WTC11 (cell line): ENCODE data around the gene EDA.

Experiments used
- FOXP1 ChIP-seq: sonication (generic); formaldehyde crosslinking; IDR thresholded peaks from 2 replicates; pipeline ENCODE4 v1.8.0; 2022; ENCODE audit warnings: missing genetic modification reagents, mild to moderate bottlenecking, moderate library complexity, borderline replicate concordance
- JUN ChIP-seq: sonication (generic); formaldehyde crosslinking; IDR thresholded peaks from 2 replicates; pipeline ENCODE4 v1.8.0; 2023; ENCODE audit warnings: mild to moderate bottlenecking, missing genetic modification reagents
- NR1H2 ChIP-seq: sonication (generic); formaldehyde crosslinking; IDR thresholded peaks from 2 replicates; pipeline ENCODE4 v1.9.0; 2021; ENCODE audit warnings: mild to moderate bottlenecking, moderate library complexity, missing genetic modification reagents
- SOX15 ChIP-seq: fragments of 250-450 bp; sonication (Bioruptor Pico); IDR thresholded peaks from 2 replicates; pipeline ENCODE4 v1.9.0; 2021; ENCODE audit warnings: mild to moderate bottlenecking
- ZNF232 ChIP-seq: sonication (generic); formaldehyde crosslinking; IDR thresholded peaks from 2 replicates; pipeline ENCODE4 v1.8.0; 2022; ENCODE audit warnings: mild to moderate bottlenecking, missing genetic modification reagents
- ZNF263 ChIP-seq: sonication (generic); formaldehyde crosslinking; IDR thresholded peaks from 2 replicates; pipeline ENCODE4 v1.8.1; 2022; ENCODE audit warnings: low read depth, mild to moderate bottlenecking, moderate library complexity, missing genetic modification reagents
- ZNF416 ChIP-seq: fragments of 250-450 bp; sonication (Bioruptor Pico); IDR thresholded peaks from 2 replicates; pipeline ENCODE4 v1.9.0; 2021; ENCODE audit warnings: mild to moderate bottlenecking, inconsistent platforms
- TF ChIP-seq, protein P1 (sequence below): sonication (generic); formaldehyde crosslinking; conservative IDR thresholded peaks from 2 replicates; pipeline ENCODE4 v1.8.1; 2023; ENCODE audit warnings: mild to moderate bottlenecking, low read depth, missing genetic modification reagents, moderate library complexity
- TF ChIP-seq, protein P2 (sequence below): sonication (generic); formaldehyde crosslinking; IDR thresholded peaks from 2 replicates; pipeline ENCODE4 v1.8.1; 2023; ENCODE audit warnings: mild to moderate bottlenecking, missing genetic modification reagents, moderate library complexity
- TF ChIP-seq, protein P3 (sequence below): sonication (generic); formaldehyde crosslinking; IDR thresholded peaks from 2 replicates; pipeline ENCODE4 v1.8.1; 2023; ENCODE audit warnings: mild to moderate bottlenecking, missing genetic modification reagents
- TF ChIP-seq, protein P4 (sequence below): fragments of 200-600 bp; IDR thresholded peaks from 2 replicates; pipeline ENCODE4 v1.8.0; 2022; ENCODE audit warnings: antibody characterized with exemption
- TF ChIP-seq, protein P5 (sequence below): sonication (generic); formaldehyde crosslinking; IDR thresholded peaks from 2 replicates; pipeline ENCODE4 v1.8.1; 2023; ENCODE audit warnings: mild to moderate bottlenecking, missing genetic modification reagents

DNA sequence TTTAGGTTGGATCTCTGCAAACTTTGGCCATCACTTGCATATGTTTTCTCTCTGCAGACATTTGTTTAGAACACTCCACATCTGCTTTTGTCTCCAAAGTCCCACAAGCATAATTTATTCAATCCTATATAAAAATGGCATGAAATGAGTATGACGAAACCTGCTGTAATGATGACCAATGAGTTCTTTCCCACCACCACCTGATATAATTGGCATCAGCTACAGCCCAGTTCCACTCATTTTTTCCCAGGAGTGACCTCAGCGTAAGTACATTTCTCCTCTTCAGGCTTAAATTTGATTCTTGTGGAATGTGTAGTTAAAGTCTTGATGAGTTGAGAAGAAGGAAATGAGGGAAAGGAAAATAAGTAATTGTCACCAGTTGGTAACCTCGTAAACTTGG, 228.7 kb downstream of the EDA start:
- no peak for TF ChIP-seq ZNF232 (CRISPR knock-in tag)
- TF ChIP-seq, protein P1, sequence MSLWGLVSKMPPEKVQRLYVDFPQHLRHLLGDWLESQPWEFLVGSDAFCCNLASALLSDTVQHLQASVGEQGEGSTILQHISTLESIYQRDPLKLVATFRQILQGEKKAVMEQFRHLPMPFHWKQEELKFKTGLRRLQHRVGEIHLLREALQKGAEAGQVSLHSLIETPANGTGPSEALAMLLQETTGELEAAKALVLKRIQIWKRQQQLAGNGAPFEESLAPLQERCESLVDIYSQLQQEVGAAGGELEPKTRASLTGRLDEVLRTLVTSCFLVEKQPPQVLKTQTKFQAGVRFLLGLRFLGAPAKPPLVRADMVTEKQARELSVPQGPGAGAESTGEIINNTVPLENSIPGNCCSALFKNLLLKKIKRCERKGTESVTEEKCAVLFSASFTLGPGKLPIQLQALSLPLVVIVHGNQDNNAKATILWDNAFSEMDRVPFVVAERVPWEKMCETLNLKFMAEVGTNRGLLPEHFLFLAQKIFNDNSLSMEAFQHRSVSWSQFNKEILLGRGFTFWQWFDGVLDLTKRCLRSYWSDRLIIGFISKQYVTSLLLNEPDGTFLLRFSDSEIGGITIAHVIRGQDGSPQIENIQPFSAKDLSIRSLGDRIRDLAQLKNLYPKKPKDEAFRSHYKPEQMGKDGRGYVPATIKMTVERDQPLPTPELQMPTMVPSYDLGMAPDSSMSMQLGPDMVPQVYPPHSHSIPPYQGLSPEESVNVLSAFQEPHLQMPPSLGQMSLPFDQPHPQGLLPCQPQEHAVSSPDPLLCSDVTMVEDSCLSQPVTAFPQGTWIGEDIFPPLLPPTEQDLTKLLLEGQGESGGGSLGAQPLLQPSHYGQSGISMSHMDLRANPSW (CRISPR knock-in tag), result no peak
- TF ChIP-seq, protein P2, sequence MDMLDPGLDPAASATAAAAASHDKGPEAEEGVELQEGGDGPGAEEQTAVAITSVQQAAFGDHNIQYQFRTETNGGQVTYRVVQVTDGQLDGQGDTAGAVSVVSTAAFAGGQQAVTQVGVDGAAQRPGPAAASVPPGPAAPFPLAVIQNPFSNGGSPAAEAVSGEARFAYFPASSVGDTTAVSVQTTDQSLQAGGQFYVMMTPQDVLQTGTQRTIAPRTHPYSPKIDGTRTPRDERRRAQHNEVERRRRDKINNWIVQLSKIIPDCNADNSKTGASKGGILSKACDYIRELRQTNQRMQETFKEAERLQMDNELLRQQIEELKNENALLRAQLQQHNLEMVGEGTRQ (CRISPR knock-in tag), result no peak
- no peak for TF ChIP-seq ZNF263 (CRISPR knock-in tag)
- TF ChIP-seq JUN (CRISPR knock-in tag), result no peak
- no peak for TF ChIP-seq FOXP1 (CRISPR knock-in tag)
- TF ChIP-seq, protein P3, sequence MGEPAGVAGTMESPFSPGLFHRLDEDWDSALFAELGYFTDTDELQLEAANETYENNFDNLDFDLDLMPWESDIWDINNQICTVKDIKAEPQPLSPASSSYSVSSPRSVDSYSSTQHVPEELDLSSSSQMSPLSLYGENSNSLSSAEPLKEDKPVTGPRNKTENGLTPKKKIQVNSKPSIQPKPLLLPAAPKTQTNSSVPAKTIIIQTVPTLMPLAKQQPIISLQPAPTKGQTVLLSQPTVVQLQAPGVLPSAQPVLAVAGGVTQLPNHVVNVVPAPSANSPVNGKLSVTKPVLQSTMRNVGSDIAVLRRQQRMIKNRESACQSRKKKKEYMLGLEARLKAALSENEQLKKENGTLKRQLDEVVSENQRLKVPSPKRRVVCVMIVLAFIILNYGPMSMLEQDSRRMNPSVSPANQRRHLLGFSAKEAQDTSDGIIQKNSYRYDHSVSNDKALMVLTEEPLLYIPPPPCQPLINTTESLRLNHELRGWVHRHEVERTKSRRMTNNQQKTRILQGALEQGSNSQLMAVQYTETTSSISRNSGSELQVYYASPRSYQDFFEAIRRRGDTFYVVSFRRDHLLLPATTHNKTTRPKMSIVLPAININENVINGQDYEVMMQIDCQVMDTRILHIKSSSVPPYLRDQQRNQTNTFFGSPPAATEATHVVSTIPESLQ (CRISPR knock-in tag), result no peak
- TF ChIP-seq, protein P4, sequence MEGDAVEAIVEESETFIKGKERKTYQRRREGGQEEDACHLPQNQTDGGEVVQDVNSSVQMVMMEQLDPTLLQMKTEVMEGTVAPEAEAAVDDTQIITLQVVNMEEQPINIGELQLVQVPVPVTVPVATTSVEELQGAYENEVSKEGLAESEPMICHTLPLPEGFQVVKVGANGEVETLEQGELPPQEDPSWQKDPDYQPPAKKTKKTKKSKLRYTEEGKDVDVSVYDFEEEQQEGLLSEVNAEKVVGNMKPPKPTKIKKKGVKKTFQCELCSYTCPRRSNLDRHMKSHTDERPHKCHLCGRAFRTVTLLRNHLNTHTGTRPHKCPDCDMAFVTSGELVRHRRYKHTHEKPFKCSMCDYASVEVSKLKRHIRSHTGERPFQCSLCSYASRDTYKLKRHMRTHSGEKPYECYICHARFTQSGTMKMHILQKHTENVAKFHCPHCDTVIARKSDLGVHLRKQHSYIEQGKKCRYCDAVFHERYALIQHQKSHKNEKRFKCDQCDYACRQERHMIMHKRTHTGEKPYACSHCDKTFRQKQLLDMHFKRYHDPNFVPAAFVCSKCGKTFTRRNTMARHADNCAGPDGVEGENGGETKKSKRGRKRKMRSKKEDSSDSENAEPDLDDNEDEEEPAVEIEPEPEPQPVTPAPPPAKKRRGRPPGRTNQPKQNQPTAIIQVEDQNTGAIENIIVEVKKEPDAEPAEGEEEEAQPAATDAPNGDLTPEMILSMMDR, result no peak
- no peak for TF ChIP-seq NR1H2 (CRISPR knock-in tag)
- TF ChIP-seq, protein P5, sequence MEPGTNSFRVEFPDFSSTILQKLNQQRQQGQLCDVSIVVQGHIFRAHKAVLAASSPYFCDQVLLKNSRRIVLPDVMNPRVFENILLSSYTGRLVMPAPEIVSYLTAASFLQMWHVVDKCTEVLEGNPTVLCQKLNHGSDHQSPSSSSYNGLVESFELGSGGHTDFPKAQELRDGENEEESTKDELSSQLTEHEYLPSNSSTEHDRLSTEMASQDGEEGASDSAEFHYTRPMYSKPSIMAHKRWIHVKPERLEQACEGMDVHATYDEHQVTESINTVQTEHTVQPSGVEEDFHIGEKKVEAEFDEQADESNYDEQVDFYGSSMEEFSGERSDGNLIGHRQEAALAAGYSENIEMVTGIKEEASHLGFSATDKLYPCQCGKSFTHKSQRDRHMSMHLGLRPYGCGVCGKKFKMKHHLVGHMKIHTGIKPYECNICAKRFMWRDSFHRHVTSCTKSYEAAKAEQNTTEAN (CRISPR knock-in tag), result no peak
- no peak for TF ChIP-seq SOX15 (CRISPR knock-in tag)
- no peak for TF ChIP-seq ZNF416 (CRISPR knock-in tag)
